ENCODE measurements around the gene SLC27A5. TPM values are rescaled to one million over a fixed set of nuclear protein-coding genes. Genes with fewer than 3 reads are reported as not detected.

SLC27A5 gene
- total and polyA plus RNA-seq, 9 of the 15 experiments (the other 6 are each of a cell fraction or from before 2014, with no cell fraction given): 42.2 to 318 (median 64.7) TPM

DNA sequence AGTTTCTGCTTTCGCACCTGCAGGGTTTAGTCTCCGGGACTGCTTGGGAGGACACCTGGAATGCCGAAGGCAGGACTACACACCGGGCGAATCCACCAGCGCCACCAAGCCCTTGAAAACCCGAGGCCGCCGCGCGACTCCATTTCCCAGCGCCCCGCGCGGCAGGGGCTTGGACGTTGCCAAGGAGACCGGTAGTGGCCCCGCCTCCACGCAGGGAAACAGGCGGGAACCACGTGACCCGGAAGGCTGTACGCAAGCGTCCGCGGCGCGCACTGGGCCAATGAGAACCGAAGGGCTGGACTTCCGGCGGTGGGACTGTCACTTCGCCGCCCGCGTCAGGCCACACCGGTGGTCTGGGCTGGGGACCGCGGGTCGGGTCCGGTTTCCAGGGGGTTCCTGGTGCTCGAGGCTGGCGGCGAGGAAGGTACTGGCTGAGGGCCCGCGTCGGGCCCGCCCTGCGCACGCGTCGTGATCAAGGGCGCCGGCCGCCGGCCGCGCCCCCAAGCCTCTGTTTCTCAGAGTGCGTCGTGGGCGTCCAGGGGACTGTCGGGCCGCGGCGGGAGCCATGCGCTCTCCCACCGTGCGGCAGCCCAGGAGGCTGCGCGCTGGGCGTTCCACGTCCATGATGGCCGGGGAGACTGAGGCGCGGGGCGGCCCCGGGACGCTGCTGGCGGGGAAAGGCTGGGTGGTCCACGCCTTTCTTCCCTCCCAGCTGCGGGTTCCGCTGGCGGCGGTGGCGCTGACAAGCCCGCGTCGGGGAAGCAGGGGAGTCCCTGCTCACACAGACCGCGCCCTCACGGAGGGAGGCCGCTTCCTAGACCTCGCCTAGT lies 44.8 kb downstream of the SLC27A5 start, which contains the start of gene ZNF324 (continued):
- TF ChIP-seq, protein P1, sequence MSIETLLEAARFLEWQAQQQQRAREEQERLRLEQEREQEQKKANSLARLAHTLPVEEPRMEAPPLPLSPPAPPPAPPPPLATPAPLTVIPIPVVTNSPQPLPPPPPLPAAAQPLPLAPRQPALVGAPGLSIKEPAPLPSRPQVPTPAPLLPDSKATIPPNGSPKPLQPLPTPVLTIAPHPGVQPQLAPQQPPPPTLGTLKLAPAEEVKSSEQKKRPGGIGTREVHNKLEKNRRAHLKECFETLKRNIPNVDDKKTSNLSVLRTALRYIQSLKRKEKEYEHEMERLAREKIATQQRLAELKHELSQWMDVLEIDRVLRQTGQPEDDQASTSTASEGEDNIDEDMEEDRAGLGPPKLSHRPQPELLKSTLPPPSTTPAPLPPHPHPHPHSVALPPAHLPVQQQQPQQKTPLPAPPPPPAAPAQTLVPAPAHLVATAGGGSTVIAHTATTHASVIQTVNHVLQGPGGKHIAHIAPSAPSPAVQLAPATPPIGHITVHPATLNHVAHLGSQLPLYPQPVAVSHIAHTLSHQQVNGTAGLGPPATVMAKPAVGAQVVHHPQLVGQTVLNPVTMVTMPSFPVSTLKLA (conservative IDR thresholded peaks at IDR 0.05): peak; percentile 95 to 96
- TF ChIP-seq RAD21 (CRISPR knock-in tag; conservative IDR thresholded peaks at IDR 0.05 in 1 of 2, IDR thresholded peaks at IDR 0.05 in 1 of 2): peak in 1 of 2 experiments; percentile 25; a peak in 3 of 4 replicates
- TF ChIP-seq ZEB2 (IDR thresholded peaks at IDR 0.05): no peak
- TF ChIP-seq, protein P2, sequence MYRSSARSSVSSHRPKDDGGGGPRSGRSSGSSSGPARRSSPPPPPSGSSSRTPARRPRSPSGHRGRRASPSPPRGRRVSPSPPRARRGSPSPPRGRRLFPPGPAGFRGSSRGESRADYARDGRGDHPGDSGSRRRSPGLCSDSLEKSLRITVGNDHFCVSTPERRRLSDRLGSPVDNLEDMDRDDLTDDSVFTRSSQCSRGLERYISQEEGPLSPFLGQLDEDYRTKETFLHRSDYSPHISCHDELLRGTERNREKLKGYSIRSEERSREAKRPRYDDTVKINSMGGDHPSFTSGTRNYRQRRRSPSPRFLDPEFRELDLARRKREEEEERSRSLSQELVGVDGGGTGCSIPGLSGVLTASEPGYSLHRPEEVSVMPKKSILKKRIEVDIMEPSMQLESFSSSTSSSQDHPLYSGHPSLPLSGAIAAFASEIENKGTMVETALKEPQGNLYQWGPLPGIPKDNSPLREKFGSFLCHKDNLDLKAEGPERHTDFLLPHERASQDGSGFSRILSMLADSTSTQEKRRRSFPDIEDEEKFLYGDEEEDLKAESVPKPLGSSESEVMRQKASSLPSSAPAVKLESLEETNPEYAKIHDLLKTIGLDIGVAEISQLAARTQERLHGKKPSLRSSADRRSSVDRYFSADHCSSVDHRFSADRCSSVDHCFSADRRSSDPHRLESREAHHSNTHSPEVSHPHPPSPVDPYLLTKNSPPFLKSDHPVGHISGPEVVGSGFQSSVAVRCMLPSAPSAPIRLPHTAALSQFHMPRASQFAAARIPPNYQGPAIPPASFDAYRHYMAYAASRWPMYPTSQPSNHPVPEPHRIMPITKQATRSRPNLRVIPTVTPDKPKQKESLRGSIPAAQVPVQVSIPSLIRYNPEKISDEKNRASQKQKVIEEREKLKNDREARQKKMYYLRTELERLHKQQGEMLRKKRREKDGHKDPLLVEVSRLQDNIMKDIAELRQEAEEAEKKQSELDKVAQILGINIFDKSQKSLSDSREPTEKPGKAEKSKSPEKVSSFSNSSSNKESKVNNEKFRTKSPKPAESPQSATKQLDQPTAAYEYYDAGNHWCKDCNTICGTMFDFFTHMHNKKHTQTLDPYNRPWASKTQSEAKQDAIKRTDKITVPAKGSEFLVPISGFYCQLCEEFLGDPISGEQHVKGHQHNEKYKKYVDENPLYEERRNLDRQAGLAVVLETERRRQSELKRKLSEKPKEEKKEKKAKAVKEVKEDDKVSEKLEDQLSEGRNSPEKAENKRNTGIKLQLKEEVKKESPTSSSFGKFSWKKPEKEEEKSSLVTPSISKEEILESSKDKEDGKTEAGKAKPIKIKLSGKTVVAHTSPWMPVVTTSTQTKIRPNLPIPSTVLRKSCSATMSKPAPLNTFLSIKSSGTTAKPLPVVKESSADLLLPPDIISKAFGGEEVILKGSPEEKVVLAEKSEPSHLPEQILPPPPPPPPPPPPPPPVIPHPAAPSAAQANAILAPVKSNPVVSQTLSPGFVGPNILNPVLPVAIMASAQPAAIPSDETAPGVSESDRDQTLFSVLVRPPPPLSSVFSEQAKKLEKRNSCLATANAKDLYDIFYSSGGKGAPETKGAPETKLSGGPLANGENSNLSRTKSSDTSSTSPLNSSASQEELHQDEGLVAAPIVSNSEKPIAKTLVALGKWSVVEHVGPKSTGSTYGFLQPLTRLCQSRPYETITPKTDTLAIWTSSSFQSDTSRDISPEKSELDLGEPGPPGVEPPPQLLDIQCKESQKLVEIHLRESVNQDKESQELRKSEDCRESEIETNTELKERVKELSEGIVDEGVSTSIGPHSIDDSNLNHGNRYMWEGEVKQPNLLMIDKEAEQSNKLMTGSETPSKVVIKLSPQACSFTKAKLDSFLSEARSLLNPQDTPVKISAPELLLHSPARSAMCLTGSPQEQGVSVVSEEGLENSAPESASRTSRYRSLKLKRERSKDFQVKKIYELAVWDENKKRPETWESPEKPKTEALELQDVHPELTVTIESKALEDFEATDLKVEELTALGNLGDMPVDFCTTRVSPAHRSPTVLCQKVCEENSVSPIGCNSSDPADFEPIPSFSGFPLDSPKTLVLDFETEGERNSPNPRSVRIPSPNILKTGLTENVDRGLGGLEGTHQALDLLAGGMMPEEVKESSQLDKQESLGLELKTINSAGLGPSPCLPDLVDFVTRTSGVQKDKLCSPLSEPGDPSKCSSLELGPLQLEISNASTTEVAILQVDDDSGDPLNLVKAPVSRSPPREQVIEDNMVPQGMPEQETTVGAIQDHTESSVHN (IDR thresholded peaks at IDR 0.05; ENCODE audit: borderline replicate concordance in 1 of 2, low read depth in 1 of 2): no peak
- no peak for TF ChIP-seq KLF10 (CRISPR knock-in tag; IDR thresholded peaks at IDR 0.05)
- TF ChIP-seq STAT5B (CRISPR knock-in tag; IDR thresholded peaks at IDR 0.05): no peak
- peak in 2 of 3 experiments; percentile 37 to 49 for TF ChIP-seq YY1 (IDR thresholded peaks at IDR 0.05; ENCODE audit: borderline replicate concordance in 1 of 3, control insufficient read depth in 1 of 3, extremely low read depth in 1 of 3, insufficient read depth in 3 of 3, insufficient read length in 1 of 3, insufficient replicate concordance in 2 of 3, low read depth in 1 of 3, low read length in 2 of 3)
- no peak for TF ChIP-seq ASH1L (IDR thresholded peaks at IDR 0.05; ENCODE audit: borderline replicate concordance, low read depth, partially characterized antibody)
- TF ChIP-seq ZNF224 (CRISPR knock-in tag; IDR thresholded peaks at IDR 0.05): no peak
- TF ChIP-seq POLR2B (IDR thresholded peaks at IDR 0.05; ENCODE audit: low read depth, partially characterized antibody): peak; percentile 49
- TF ChIP-seq, protein P3, sequence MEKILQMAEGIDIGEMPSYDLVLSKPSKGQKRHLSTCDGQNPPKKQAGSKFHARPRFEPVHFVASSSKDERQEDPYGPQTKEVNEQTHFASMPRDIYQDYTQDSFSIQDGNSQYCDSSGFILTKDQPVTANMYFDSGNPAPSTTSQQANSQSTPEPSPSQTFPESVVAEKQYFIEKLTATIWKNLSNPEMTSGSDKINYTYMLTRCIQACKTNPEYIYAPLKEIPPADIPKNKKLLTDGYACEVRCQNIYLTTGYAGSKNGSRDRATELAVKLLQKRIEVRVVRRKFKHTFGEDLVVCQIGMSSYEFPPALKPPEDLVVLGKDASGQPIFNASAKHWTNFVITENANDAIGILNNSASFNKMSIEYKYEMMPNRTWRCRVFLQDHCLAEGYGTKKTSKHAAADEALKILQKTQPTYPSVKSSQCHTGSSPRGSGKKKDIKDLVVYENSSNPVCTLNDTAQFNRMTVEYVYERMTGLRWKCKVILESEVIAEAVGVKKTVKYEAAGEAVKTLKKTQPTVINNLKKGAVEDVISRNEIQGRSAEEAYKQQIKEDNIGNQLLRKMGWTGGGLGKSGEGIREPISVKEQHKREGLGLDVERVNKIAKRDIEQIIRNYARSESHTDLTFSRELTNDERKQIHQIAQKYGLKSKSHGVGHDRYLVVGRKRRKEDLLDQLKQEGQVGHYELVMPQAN (IDR thresholded peaks at IDR 0.05; ENCODE audit: borderline replicate concordance): peak; percentile 79; the same call in 1 of the 2 replicates
- TF ChIP-seq ZC3H11A (IDR thresholded peaks at IDR 0.05; ENCODE audit: low read depth, low read length): no peak

All from K562 (cell line).